HG02588 (cell line): ENCODE data around the gene DLL4.
"Not testable (repeated sequence)": the region's sequence is repeated elsewhere in the genome, so short reads cannot be mapped to it uniquely, and the experiment has no call there.

Source experiments
- ATAC-seq: cut with Tn5 transposase; IDR thresholded peaks from one replicate; pipeline ENCODE4 v1.9.1; 2021; ENCODE audit warnings: mild to moderate bottlenecking, moderate library complexity; ENCODE audit not compliant: unreplicated experiment

The DLL4 gene

DNA sequence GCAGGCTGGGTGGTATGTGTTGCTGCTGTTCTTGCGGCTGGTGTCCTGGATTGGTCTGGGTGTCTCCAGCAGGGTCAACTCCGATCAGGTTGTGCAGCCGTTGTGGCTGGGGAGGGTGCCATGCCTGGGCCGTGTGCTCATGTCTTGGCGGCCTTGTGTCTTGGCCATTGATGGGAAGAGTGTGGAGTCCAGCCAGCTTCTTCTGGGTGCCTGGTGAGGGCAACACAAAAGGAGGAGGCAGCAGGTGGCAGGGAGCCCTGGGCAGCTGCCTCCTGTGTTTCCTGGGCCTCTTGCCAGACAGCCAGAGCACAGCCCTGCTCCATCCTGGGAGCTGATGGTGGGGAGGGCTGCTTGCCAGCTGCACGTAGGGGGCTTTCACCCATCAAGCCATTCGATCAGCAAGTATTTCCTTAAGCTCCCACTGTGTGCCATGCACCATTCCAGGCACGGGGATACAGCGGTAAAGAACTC, 28.5 kb downstream of the DLL4 start:
- ATAC-seq, result no peak

DNA sequence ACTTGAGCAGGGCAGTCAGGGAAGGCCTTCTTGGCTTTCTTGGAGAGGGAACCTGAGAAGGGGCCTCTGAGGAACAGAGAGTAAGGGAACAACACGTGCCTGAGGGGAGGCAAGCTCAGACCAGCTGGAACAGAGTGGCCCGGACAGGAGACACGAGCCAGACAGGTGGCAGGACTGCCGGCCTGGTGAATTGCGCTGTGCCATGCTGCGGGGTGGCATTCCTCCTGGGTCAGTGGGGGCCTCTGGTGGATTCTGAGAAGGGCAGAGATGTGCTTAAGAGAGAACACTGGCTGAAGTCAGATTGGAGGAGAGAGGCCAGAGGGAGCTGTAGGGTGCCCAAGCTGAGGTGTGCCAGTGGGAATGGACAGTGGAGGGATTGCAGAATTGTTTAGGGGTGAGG, 29.0 kb downstream of the DLL4 start:
- ATAC-seq, result no peak

DNA sequence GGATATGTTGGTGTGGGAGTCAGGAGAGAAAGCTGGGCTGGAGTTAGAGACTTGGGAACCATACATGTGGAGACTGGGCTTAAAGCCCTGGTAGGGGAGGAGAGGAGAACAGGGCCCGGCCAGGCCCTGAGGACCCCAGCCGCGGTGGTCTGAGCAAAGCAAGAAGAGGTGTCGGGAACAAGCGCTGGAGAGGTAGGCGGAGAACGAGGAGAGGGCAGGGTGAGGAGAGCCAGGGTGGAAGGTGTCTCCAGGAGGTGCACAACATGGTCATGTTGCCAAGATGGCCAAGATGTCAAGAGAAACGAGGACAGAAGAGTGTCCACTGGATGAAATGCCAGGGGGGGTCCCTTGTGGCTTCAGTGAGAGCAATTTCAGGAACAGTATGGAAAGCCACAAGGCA, 29.6 kb downstream of the DLL4 start:
- no peak for ATAC-seq

DNA sequence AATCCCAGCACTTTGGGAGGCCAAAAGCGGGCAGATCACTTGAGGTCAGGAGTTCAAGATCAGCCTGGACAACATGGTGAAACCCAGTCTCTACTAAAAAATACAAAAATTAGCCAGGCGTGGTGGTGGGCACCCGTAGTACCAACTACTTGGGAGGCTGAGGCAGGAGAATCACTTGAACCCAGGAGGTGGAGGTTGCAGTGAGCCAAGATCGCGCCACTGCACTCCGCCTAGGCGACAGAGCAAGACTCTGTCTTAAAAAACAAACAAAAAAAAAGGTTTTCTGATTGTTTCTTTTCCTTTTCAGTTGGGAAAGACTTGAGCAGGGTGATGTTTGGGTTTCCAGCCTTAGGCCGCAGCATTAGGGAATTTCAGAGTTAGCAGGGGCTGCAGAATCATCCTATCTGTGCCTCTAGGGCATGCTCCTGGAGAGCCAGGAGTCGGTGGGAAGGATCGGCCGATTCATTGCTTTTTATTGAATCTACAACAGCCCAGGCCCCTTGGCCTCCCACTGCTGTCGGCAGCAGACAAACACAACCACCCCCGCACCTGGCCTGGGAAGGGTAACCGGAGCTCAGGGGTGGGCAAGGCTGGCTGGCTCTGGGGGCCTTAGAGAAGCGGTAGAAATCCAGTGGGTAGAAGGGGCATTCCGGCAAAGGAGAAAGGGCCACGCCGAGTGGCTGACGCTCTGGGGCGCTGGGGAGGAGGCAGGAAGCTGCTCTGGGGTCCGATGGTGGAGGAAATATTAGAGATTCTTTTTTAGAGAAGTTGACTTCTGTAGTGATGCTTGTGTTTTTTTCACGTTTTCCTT, 30.4 kb downstream of the DLL4 start:
- no peak for ATAC-seq

DNA sequence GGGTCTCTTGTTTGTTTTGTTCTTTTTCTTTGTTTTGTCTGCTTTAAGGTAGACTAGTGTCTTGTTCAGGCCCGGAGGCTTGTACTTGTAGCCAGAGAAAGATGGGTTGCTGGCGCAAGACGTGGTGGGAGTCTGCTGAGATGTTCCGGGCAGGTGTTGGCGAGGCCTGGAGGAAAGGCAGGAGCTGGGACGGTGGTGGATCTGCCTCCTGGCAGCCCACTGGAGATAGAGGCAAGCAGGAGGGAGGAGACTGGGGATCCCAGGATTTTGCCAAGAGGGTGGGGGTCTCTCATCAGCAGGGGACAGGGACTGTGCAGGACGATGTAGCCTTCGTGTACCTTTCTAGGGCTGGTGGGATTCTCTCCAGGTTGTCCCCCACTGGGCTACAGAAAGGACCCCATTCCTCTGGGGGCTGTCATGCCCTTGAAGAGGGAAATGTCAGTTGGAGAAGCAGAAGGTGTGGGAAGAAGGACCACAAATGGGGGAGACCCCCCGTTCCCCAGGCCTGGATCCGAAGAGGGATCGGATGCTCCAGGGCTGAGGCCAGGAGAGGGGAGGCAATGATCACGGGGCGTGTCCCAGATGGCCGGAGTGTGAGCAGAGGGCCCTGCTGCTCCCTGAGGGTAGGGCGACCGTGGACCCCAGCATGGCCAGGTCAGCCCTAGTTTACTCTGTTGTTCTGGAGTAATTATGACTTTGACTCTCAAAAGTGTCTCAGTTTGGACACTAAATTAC, 31.2 kb downstream of the DLL4 start:
- ATAC-seq, result no peak

DNA sequence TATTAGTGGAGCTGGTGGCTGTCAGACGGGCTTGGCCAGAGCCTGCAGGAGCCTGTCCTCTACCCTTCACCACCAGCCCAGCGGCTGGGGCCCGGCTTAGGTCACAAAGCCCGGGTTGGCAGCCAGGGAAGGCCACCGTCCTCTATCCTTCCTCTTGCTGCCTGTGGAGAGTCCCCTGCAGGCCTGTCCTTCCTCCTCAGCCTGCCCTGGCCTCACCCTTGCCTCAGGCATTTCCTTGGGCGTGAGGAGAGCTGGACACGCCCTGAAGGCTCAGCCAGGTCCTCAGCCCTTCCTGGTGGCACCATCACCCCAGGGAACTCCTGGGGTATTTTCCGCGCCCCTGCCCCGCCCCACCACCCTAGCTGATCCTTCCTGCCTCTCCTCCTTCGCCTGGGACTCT, 31.8 kb downstream of the DLL4 start:
- ATAC-seq, result no peak

DNA sequence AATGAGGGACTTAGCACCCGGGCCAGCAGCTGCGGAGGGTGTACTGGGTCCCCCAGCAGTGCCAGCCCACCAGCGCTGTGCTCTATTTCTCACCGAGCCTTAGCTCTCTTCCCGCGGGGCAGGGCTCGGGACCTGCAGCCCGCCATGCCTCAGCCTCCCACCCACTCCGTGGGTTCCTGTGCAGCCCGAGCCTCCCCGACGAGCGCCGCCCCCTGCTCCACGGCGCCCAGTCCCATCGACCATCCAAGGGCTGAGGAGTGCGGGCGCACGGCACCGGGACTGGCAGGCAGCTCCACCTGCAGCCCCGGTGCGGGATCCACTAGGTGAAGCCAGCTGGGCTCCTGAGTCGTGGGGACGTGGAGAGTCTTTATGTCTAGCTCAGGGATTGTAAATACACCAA, 32.6 kb downstream of the DLL4 start:
- not testable (repeated sequence) for ATAC-seq

DNA sequence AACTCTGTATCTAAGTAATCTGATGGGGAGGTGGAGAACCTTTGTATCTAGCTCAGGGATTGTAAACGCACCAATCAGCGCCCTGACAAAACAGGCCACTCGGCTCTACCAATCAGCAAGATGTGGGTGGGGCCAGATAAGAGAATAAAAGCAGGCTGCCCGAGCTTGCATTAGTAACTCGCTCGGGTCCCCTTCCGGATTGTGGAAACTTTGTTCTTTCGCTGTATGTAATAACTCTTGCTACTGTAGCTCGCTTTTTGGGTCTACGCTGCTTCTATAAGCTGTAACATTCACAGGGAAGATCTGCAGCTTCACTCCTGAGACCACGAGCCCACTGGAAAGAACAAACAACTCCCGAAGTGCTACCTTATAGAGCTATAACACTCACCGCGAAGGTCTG, 33.2 kb downstream of the DLL4 start:
- ATAC-seq, result not testable (repeated sequence)

DNA sequence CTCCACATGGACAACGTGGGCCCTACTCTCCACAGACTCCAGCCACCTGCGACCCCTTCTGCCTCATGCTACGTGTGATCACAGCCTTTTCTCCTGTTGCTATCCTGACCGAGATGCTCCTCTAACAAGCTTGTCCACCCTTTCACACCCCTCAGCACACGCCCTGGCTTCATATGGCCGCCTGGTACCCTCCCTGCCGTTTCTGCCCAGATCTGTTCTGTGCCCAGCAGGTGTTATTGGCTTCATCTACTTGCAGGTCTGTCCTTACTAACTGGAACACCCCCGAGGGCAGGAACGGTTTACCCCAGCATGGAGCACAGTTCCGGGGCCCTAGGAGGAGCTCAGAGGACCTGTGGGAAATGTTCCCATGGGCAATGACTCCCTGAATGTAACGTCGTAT, 34.1 kb downstream of the DLL4 start:
- no peak for ATAC-seq

DNA sequence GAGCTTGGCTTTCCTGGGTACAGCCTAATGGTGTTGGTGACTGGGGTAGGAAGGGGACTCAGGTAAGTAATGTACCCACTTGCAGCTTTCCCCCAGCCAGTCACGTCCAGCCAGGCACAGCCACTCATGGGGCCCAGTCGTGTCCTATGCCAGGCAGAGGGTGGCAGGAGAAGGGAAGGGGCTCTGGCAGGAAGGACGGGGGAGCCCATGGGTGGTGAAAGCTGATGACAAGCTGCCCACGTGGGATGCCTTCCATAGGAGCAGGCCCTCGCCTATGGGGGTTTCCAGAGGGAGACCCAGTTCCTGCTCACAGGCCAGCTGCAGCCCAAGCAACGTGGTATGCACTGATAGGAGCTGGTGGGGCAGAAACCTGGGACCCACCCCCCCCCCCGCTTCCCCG, 34.9 kb downstream of the DLL4 start:
- no peak for ATAC-seq

DNA sequence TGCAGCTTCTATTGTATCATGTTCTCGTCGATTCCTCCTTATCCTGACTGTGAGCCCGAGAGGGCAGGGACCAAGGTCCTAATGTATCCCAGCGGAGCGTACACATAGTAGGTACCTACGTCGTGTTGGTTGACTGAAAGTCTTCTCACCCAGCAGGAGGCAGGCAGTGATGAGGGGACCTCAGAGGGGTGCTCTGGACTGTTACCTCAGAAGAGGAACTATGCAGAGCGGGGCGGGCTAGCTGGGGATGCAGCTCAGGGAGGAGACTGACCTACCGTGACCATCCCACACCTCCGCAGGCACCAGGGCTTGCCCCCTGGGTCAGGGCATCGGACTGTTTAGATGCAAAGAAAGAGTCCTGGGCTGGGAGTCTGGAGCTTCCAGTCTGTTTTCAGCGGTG, 35.5 kb downstream of the DLL4 start:
- ATAC-seq, result no peak

DNA sequence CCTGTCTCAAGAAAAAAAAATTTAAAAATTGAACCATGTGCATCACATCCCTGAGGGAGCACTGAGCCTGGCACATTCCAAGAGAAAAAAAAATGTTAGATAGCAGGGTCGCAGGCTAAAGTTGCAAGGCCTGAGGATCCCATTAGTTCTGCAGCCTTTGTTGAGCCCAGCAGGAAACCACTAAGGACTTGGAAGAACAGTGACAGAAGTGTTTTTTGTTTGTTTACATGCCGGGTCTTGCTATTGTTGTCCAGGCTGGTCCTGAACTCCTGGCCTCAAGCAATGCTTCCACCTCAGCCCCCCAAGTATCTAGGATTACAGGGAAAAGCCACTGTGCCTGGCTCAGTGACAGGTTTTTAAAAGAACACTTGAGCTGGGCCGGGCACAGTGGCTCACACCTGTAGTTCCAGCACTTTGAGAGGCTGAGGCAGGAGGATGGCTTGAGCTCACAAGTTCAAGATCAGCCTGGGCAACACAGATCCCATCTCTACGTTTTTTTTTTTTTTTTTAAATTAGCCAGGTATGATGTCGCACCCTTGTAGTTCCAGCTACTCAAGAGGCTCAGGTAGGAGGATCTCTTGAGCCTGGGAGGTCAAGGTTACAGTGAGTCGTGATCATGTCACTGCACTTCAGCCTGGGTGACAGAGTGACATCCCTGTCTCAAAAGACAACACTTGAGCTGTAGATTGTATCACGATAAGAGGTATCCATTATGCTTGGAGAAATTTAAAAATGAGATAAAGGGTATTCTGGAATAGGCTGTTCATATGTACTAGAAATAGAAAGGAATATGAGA, 39.3 kb downstream of the DLL4 start:
- no peak for ATAC-seq

DNA sequence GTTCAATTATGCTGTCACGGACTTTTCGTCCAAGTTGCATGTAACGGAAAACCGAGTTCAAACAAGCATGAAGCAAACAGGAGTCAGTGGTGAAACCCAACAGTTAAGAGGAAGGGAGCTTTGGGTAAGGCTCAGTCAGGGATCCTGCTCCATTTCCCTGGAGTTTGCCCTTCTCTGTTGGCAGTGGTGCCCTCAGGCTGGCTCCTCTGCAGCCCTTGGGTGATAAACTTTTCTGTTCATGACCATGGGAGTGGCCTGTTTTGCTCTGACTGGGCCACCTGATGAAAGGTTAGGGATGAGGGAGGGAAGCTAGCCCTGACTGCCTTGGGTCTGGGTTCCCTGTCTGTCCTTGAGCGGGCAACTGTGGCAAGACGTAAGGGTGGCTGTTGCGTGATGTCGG, 40.2 kb downstream of the DLL4 start:
- ATAC-seq, result no peak

DNA sequence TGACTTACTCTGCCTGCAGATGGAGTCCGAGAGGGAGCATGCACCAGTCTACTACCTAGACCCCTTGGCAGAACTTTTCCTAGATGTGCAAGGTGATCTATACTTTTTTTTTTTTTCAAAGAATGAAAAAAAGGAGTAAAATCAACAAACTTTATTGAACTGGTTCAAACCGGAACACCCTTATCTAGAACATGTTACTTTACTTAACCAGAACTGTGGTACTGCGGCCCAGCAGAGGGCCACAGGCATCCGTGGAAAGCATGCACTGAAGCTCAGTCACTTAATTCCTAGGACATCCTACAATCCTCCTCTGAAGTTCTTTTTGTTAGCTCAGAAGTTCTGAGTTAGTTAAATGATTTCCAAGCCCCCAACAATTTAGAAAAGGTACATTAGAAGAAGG, 45.7 kb downstream of the DLL4 start:
- ATAC-seq, result no peak

DNA sequence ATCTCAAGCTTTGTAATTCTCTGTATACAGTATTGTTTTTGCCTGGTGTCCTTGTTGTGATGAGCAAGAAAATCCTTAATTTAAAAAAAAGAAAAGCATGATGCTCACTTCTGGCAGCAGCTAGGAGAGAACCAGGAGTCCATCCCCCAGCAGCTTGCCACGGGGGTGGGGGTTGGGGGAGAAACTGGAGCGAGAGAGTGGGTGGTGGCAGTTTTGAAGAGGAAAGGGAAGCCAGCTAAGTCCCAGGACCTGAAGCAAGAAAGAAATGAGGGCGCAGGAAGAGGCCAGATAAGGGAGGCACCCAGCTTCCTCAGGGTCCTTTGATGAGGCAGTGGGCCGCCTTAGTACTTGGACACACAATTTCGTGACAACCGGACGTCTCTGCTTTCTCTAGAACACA, 47.7 kb downstream of the DLL4 start:
- ATAC-seq, result no peak

DNA sequence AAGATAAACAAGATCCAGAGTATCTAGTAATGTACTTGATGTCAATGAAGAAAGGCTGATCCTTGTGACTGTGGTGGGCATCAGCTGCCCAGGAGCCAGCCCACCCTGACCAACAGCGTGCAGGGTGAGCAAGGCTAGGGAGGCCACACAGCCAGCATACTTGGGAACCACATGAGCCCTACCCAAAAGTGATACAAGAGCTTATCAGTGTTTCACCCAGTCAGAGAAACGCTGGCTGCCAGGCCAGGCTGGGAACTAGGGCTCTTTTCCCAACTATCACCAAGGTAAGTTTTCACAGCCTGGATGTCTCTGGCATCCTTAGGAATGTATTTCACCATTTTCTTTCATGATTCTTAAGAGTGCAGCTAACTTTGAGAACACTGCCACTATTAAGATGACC, 49.0 kb downstream of the DLL4 start:
- no peak for ATAC-seq

DNA sequence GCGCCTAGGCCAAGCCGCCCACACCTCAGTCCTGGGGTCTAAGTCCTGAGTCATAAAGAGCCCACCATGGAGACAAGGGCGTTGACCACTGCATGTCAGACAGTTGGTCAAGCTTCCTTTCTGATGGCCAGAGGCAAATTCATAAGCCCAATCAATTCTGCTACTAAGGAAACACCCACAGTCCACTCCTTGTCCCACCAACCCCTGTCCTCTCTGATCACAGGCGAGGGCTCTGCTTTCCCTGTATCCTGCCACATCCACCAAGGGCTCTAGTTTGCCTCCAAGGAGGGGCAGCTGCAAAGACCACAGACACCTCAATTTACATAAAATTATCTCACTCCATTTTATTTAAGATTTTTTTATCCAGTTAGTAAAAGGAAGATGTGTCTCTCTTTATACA, 49.4 kb downstream of the DLL4 start:
- no peak for ATAC-seq

DNA sequence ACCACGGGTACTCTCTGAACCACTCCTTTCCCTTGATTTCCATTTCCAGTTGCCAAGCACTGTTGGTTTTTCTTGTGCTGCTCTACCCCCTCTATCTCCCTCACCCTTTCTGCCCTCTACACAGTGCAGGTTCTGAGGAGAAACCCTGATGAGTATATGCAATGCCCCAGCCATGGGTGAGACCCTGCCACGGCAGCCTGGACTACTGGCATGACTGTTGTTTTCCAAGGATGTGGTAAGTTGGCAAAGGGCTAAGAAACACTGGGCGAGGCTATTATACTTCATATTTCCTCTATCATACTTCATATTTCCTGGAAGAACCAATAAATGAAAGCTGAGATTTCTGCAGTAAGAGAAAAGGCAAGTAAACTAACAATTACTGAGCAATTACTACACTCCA, 52.0 kb downstream of the DLL4 start:
- ATAC-seq, result no peak

DNA sequence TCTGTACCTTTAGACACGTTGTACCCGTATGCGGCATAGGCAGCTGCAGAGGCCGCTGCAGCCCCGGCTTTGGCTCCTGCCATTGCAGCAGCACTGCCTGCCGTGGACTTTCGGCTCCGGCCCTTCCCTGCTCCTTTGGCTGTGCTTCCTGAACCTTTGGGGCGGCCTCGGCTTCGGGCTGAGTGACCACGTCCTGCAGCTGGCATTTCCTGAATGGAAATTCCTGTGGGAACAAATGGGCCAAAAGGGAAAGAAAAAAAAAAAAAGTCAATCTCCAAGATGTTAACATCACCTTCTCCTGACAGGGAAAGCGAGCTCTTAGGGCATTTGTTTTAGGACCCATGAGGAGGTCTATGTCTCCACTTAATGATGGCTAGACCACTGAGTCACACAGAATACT, 53.7 kb downstream of the DLL4 start:
- ATAC-seq, result no peak

DNA sequence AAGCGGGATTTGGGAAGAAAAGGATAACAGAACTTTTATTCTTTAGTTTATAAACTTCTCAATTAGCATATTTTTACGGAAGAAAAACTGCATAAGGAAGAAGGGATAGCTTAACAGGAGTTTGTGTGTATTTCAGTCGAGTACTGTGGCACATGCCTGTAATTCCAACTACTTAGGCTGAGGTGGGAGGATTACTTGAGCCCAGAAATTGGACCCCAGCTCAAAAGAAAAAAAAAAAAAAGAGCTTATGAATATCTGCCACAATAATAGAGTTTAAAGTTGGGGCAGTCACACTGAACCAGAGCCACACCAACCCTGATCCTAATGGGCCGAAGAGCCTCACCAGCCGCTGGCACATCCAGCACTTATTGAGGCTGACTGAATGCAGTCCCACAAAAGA, 55.3 kb downstream of the DLL4 start:
- ATAC-seq, result no peak

DNA sequence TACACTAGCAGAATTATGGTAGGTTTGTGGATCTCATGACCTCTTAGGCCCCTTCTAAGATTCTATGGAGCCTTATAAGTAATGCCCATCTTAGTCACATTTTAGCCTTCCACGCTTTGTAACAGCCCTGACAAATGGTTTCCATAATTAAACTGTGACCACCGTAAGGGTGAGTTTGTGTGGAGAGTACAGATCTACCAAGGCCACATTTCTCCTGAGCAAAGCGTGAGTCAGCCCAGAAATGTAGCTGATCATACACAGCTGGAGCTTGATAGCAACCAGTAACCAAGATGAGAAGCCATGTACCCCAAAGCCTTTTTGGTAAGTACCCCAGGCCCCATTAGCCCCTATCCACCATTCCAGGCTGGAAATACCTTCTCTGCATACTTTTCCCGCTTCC, 55.8 kb downstream of the DLL4 start:
- ATAC-seq, result no peak
